ENCODE results near the gene LRRC40.

GRCh38 chr1:70142075-70142474 is 63.3 kb downstream of the LRRC40 start:
- TF ChIP-seq POLR2A (IDR thresholded peaks at IDR 0.05; ENCODE audit: low read length), result no peak
- no peak for TF ChIP-seq GATA1 (IDR thresholded peaks at IDR 0.05; ENCODE audit: low read depth, low read length)

Data from erythroblast (primary cell).